GM18511 (cell line): ENCODE data around the gene RGS18.
"Not testable (repeated sequence)": the region's sequence is repeated elsewhere in the genome, so short reads cannot be mapped to it uniquely, and the experiment has no call there.

ENCODE experiments used
- ATAC-seq: cut with Tn5 transposase; IDR thresholded peaks from one replicate; pipeline ENCODE4 v1.9.1; 2021; ENCODE audit warnings: mild to moderate bottlenecking, moderate library complexity; ENCODE audit not compliant: unreplicated experiment

The RGS18 gene

GRCh38 chr1:192165002-192165401, 6.7 kb downstream of the RGS18 start:
- not testable (repeated sequence) for ATAC-seq

GRCh38 chr1:192167011-192167410, 8.7 kb downstream of the RGS18 start:
- no peak for ATAC-seq

GRCh38 chr1:192167911-192168700, 9.8 kb downstream of the RGS18 start:
- no peak for ATAC-seq

- ATAC-seq, result no peak
Observed at GRCh38 chr1:192168964-192169363, 10.7 kb downstream of the RGS18 start.

- ATAC-seq, result no peak
Observed at GRCh38 chr1:192170196-192170984, 12.1 kb downstream of the RGS18 start.

GRCh38 chr1:192171123-192171522, 12.9 kb downstream of the RGS18 start:
- ATAC-seq, result no peak

- no peak for ATAC-seq
Observed at GRCh38 chr1:192175971-192176370, 17.7 kb downstream of the RGS18 start.

- ATAC-seq, result no peak
Observed at GRCh38 chr1:192183788-192184187, 25.5 kb downstream of the RGS18 start.

- no peak for ATAC-seq
Observed at GRCh38 chr1:192186197-192186596, 27.9 kb downstream of the RGS18 start.

GRCh38 chr1:192190066-192190465, 31.8 kb downstream of the RGS18 start:
- no peak for ATAC-seq

GRCh38 chr1:192201303-192201702, 43.0 kb downstream of the RGS18 start:
- no peak for ATAC-seq

- ATAC-seq, result no peak
Observed at GRCh38 chr1:192224396-192224795, 66.1 kb downstream of the RGS18 start.

- no peak for ATAC-seq
Observed at GRCh38 chr1:192224846-192225245, 66.6 kb downstream of the RGS18 start.

GRCh38 chr1:192225266-192225665, 67.0 kb downstream of the RGS18 start:
- ATAC-seq, result no peak

GRCh38 chr1:192225703-192226102, 67.4 kb downstream of the RGS18 start:
- ATAC-seq, result no peak

GRCh38 chr1:192227330-192227729, 69.1 kb downstream of the RGS18 start:
- no peak for ATAC-seq

- ATAC-seq, result not testable (repeated sequence)
Observed at GRCh38 chr1:192227980-192228379, 69.7 kb downstream of the RGS18 start.

- ATAC-seq, result no peak
Observed at GRCh38 chr1:192232817-192233417, 74.7 kb downstream of the RGS18 start.

GRCh38 chr1:192235127-192235526, 76.9 kb downstream of the RGS18 start:
- no peak for ATAC-seq
